ENCODE results near the gene LAMA2. TPM values are rescaled to one million over a fixed set of nuclear protein-coding genes. Genes with fewer than 3 reads are reported as not detected.

Gene LAMA2
- total RNA-seq, 4 donors from 2014 or later: 115 to 153 (median 134) TPM

- Histone ChIP-seq H3K27ac (replicated peaks in 1 of 4) (no peak overlapping the region), H3K4me3 (no peak overlapping the region), H3K4me1 (no peaks in the 10 kb centered on the region), H3K27me3 (no peaks in the 10 kb centered on the region), H3K36me3 (peaks cover 0 to 44% (median 0%) of the 10 kb centered on the region in 4 donors), H3K9me3 (no peaks in the 10 kb centered on the region)
- no peak for DNase-seq (ENCODE audit: extremely low spot score)
- TF ChIP-seq POLR2A (IDR thresholded peaks at IDR 0.05; ENCODE audit: low read depth): no peak
- no peak for TF ChIP-seq CTCF (IDR thresholded peaks at IDR 0.05)
- TF ChIP-seq POLR2AphosphoS5 (IDR thresholded peaks at IDR 0.05): no peak
- TF ChIP-seq EP300 (IDR thresholded peaks at IDR 0.05): no peak
- 74% methylated on average over 1 of the region's 1 CpG for WGBS
- intact Hi-C loops (cut with DNase I): loop anchor here (5.0 to 10.0 kb wide), 2 partner anchors 526 to 1518 kb away; no protein-coding TSS in a partner anchor
Measured at GRCh38 chr6:129253242-129253641, 370.3 kb downstream of the LAMA2 start.

GRCh38 chr6:129253727-129254126 lies 370.8 kb downstream of the LAMA2 start:
- H3K27ac ChIP-seq (replicated peaks in 1 of 4): no peak overlapping the region
- H3K27me3 ChIP-seq: no peaks in the 10 kb centered on the region
- TF ChIP-seq POLR2A (IDR thresholded peaks at IDR 0.05; ENCODE audit: low read depth) (no peak), EP300 (IDR thresholded peaks at IDR 0.05) (no peak), POLR2AphosphoS5 (IDR thresholded peaks at IDR 0.05) (no peak), CTCF (IDR thresholded peaks at IDR 0.05) (no peak)
- intact Hi-C loops (cut with DNase I): loop anchor here (5.0 to 10.0 kb wide), 2 partner anchors 526 to 1519 kb away; no protein-coding TSS in a partner anchor
- WGBS: 87% methylated on average over 6 of the region's 6 CpGs
- no peaks in the 10 kb centered on the region for H3K9me3 ChIP-seq
- H3K4me3 ChIP-seq: no peak overlapping the region
- no peaks in the 10 kb centered on the region for H3K4me1 ChIP-seq
- peaks cover 0 to 44% (median 0%) of the 10 kb centered on the region in 4 donors for H3K36me3 ChIP-seq
- DNase-seq (ENCODE audit: extremely low spot score): no peak

GRCh38 chr6:129257196-129257595 lies 374.3 kb downstream of the LAMA2 start:
- Histone ChIP-seq H3K27me3 (no peaks in the 10 kb centered on the region), H3K4me1 (no peaks in the 10 kb centered on the region), H3K4me3 (no peak overlapping the region), H3K27ac (replicated peaks in 1 of 4) (no peak overlapping the region), H3K9me3 (no peaks in the 10 kb centered on the region), H3K36me3 (peaks cover 0 to 51% (median 0%) of the 10 kb centered on the region in 4 donors)
- TF ChIP-seq POLR2AphosphoS5 (IDR thresholded peaks at IDR 0.05): no peak
- intact Hi-C loops (cut with DNase I): loop anchor here (10.0 kb wide), 1 partner anchor 1522 kb away; no protein-coding TSS in a partner anchor
- DNase-seq (ENCODE audit: extremely low spot score): no peak

GRCh38 chr6:129262661-129263060 lies 379.7 kb downstream of the LAMA2 start:
- peaks cover 0 to 24% (median 0%) of the 10 kb centered on the region in 4 donors for H3K36me3 ChIP-seq
- intact Hi-C loops (cut with DNase I): no loop called here

GRCh38 chr6:129263176-129263575 lies 380.2 kb downstream of the LAMA2 start:
- Histone ChIP-seq H3K27me3 (no peaks in the 10 kb centered on the region), H3K9me3 (no peaks in the 10 kb centered on the region), H3K4me3 (no peak overlapping the region), H3K27ac (replicated peaks in 1 of 4) (no peak overlapping the region), H3K4me1 (peaks cover 0 to 8% (median 0%) of the 10 kb centered on the region in 4 donors), H3K36me3 (peaks cover 0 to 29% (median 0%) of the 10 kb centered on the region in 4 donors)
- intact Hi-C loops (cut with DNase I): no loop called here
- WGBS: 71% methylated on average over 8 of the region's 8 CpGs
- no peak for DNase-seq (ENCODE audit: extremely low spot score)
- TF ChIP-seq EP300 (IDR thresholded peaks at IDR 0.05) (no peak), CTCF (IDR thresholded peaks at IDR 0.05) (no peak), POLR2AphosphoS5 (IDR thresholded peaks at IDR 0.05) (no peak), POLR2A (IDR thresholded peaks at IDR 0.05; ENCODE audit: low read depth) (no peak)

More at GRCh38 chr6:129262661-129263060, 379.7 kb downstream of the LAMA2 start:
- TF ChIP-seq CTCF (IDR thresholded peaks at IDR 0.05): no peak
- TF ChIP-seq POLR2A (IDR thresholded peaks at IDR 0.05; ENCODE audit: low read depth): no peak
- no peak for TF ChIP-seq POLR2AphosphoS5 (IDR thresholded peaks at IDR 0.05)
- TF ChIP-seq EP300 (IDR thresholded peaks at IDR 0.05): no peak
- Histone ChIP-seq H3K4me1 (peaks cover 0 to 8% (median 0%) of the 10 kb centered on the region in 4 donors), H3K27me3 (no peaks in the 10 kb centered on the region), H3K4me3 (no peak overlapping the region), H3K9me3 (no peaks in the 10 kb centered on the region), H3K27ac (replicated peaks in 1 of 4) (no peak overlapping the region)
- DNase-seq (ENCODE audit: extremely low spot score): no peak
- 48% methylated on average over 1 of the region's 1 CpG for WGBS
